HuH-7 (cell line): Measurements from ENCODE around the gene COL18A1.
A peak's percentile ranks its signal among the peaks of the same experiment; 100 is the strongest.

Experiments used
- DNase-seq: peaks from one replicate; pipeline ENCODE4 v3.0.0; 2011; ENCODE audit warnings: low spot score

The COL18A1 gene

DNA sequence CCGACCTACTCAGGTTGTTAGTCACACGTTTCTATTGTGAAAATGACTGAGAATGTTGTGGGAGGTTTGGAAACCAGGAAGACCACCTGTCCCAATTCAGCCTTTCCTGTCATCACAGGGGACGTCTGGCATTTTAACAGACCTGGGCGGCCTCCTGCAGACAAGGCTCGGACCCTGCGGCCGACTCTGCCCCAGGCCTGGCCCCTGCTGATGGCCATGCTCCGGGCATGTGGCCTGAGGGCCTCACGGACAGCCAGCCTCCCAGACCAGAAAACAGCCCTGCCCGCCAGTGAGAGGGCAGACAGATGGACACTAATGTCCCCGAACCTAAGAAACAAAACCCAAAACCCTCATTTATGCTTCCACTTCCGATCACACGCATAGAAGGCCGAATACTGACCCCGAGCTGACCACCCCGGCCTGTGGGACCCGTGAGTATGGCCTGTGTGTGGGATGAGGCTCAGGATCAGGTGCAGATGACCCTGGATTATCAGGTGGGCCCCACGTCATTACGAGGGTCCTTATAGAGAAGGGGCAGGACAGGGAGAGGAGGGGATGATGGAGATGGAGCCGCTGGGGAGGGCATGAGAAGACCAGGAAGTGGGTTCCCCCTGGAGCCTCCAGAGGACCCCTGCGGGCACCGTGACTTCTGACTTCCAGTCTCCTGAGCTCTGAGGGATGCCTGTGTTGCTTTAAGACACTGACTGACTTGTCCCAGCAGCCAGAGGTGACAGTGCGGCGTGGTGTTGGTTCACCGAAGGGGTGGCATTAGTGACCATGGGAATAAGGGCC lies 9.6 kb downstream of the COL18A1 start:
- DNase-seq: no peak

DNA sequence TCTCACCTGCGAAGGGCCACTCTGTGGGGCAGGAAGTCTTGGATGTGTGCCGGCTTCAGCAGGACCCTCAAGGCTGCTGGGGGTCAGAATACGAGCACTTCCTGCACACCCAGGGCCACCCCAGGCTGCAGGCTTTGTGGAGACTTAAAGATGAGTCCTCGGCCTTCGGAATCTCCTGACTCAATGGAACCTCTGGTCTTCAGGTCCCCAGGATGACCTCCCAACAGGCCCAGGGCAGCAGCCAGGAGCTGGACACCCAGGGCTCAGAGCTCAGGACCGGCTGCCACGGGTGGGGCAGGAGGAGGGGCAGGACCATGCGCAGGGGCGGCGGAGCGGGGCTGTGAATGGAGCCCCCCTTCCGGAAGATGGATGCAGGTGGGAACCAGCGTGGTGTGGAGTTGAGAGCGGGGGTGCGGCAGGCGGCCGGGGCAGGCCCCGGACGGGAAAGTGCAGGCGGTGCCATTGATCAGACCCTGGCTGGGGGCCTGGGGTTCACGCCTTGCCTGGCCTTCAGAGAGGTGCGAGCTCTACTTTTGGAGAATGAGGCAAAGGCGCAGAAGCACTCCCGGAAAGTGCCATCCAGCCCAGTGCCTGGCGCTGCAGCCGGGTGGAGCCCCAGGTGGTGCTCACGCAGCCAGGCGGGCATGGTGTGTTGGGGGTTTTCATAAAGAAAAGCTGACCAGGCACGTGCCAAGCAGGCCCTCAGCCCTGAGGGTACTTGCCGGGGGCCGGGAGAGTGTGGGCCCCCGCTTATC lies 10.4 kb downstream of the COL18A1 start:
- no peak for DNase-seq

DNA sequence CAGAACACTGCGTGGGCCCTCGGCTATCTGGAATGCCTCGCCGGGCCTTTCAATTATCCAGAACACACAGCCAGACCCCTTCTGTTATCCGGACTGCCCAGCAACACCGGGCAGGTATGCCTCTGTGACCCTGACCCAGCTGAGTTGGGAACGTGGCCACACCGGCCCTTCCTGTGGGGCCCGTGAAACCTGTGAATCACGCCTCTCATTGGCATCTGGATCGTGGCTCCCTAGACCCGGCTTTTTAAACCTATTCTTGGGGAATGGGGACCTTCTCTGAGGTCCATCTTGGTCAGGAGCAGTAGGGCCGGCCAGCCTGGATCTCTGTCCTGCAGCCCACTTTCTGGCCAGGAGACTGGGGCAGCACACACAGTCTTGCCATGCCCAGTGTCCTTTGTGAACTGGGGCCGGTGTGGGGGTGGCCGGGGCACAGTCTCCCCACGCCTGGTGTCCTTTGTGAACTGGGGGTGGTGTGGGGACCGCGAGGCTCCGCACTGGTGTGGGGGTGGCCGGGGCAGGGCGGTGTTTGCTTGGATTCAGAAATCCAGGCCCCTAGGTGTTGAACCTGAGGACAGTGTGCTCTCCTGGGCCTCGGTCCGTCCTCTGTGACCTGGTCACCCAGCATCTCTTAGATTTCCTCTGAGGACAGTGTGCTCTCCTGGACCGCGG lies 11.1 kb downstream of the COL18A1 start:
- DNase-seq: no peak

DNA sequence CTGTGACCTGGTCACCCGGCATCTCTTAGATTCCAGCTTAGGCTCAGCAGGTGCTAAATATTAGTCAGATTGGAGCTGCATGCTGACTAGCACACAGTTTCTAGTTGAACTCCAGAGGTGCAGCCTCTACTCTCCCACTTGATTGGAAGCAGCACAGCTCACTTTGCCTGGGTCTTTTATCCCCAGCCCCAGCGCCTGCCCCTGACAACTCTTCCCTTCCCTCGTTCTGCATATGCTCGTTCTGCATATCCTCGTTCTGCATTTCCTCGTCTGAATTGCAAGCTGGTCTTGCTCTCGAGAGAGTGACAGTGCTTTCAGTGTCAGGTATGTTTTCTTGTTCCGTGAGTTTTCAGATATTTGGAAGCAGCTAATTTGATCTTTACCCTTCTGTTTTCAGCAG lies 11.7 kb downstream of the COL18A1 start:
- no peak for DNase-seq

DNA sequence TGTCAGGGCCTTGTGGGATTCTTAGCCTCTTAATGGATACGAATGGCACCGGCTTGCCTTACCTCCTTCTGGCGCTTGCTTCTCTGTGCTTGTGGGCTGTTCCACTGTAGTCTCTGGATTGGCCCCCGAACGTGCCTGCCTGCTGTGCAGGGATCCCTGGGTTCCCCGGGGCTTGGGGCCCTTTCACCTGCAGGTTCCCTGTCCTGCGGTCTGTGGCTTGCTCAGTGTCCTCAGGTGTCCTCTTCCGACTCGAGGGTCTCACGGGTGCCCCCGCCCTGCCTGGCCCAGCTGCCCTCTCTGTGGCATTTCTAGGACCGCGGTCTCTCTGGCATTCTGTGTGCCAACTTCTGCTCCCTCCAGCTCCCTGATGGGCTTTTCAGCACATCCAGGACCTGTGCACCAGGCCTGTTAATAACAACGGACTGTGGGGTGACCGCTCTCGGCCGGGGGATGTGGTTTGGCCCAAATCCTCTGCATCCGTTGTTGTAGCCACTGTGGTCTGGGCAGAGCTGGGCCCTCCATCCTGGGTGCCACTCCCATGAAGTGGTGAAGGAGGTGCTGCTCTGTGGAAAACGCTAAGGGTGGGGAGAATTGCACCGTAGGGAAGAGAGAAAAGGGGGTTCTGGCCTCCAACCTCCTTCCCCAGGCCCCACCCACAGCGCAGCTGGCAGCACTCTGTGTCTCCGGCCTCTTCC lies 12.4 kb downstream of the COL18A1 start:
- DNase-seq: no peak

DNA sequence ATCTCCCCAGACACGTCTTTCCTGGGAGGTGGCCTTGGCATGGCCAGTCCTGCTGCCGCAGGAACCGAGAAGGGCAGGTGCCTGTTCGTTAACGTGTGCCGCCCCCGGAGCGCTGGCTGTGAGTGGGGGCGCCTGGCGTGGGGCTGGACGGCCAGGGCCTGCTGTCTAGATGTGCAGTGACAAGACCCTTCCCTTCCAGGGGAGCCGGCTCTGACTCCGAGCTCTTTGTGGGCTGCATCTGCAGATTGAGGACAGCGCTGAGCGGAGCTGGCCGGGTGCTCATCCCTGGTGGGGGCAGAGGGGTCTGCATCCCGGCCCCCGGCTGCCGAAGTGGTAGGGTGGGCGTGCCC lies 13.0 kb downstream of the COL18A1 start:
- no peak for DNase-seq

DNA sequence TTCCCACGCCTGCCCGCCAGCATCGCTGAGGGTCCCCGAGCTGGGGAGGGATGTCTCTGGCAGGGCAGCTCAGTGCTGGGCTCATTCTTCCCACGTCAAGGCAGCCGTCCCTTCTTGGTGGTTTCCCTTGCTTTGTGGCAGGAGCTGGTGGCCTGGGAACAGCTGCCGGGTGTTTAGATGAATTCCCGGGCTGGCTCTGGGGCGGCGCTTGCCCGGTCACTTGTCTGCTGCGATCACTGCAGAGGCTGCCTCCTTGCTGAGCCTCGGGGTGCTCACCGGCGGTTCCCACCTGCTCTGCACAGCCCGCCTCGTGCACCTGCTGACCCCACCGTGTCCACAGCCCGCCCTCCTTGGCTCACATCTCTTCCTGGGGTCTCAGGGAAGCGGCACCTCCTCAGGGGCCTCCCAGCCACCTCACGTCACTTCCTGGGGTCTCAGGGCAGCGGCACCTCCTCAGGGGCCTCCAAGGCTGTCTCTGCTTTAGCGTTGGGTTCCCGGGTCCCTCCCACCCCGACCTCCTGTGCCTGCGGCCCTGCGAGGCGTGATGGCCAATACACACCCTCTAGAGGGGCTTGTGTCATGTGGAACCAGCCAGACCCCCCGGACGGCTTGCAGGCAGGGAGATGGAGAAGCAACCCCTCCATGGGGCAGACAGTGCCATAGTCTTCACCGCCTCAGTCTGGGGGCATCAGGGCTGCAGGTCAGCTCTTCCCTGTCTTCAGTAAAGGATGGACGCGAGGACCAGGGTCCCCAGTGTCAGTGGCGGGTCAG lies 13.5 kb downstream of the COL18A1 start:
- DNase-seq: no peak

DNA sequence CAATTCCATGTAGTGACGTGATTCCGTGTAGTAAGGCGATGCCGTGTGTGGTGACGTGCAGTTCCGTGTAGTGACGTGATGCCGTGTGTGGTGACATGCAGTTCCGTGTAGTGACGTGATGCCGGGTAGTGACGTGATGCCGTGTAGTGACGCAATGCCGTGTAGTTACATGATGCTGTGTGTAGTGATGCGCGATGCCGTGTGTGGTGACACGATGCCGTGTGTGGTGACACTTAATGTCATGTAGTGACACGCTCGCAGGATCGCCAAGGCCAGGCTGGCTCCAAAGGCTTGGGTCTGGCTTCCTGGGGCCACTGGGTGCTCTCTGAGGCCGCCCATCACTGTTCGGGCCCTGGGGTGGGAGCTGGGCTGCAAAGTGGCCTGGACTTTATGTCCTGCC lies 14.2 kb downstream of the COL18A1 start:
- DNase-seq: no peak

DNA sequence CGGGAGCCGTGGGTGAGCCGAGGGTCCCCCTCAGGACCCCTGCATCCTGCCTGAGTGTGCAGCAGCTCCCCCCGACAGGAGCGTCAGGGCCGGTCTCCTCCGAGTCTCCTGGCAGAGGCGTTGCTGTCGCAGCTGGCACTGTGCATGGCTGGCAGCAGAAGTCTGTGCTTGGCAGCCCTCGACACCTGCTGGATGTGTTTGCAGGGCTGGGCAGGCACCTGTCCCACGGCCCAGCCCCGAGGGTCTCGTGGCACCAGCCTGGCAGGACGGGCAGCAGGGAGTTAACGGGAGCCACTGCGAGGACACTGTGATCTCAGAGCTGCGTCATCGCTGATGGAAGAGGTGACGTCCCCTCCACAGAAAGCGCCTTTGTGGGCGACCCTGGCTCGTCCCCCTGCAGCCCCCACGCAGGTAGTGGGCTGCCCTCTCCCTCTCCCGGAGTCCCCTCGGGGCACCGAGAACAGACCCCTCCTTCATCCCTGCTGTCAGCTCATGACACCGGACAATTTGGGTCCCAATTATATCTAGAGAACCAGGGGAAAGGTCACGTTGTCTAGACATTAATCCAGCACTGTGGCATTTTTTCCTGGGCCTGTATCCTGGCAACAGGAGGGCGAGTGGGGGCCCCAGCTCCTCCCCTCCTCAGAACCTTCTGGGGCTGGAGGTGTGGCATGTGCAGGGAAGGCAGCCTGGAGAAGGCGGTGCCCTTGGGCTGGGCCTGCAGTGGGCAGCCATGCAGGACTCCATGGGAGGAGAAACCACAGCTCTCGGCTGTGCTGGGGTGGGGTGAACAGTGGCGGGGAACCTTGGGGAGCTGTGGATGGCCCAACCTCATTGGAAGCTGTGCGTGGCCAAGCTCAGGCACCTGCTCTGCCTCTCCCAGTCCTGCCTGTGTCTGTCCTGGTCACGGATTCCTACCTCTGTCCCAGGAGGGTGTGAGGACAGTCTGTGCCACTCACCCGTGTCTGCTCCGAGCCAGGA lies 15.4 kb downstream of the COL18A1 start:
- DNase-seq: no peak

DNA sequence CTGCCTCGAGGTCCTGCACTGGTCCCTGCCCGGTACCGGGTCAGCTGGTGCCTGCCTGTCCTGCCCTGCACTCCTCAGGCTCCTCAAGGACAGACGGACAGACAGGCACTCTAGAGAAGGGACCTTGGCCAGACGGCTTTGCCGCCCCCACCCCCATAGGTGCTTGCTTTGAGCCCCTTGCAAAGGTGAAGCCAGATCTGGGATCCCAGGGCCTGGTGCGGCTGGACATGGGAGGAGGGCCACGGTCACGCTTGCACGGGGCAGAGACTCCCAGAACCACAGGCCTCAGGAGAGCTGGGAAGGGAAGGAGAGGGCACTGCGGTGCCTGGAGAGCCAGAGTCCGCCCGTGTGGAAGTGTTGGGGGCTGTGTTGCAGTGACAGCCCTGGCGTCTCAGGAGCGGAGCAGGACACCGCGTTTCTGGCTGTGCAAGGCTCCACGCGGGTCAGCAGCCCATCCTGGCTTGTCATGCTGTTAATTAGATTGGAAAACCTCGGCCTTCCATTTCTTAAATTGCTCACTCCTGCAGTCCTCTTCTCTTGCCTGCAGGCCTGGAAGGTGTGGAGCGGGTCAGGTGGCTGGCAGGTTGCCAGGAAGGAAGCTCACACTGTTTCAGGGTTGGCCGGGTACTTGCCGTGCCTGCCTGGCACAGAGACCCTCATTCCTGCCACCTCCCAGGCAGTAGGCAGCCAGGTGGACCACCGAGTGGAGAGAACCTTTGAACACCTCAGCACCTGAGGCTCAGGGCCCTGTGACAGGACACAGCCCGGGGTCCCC lies 16.3 kb downstream of the COL18A1 start:
- no peak for DNase-seq

DNA sequence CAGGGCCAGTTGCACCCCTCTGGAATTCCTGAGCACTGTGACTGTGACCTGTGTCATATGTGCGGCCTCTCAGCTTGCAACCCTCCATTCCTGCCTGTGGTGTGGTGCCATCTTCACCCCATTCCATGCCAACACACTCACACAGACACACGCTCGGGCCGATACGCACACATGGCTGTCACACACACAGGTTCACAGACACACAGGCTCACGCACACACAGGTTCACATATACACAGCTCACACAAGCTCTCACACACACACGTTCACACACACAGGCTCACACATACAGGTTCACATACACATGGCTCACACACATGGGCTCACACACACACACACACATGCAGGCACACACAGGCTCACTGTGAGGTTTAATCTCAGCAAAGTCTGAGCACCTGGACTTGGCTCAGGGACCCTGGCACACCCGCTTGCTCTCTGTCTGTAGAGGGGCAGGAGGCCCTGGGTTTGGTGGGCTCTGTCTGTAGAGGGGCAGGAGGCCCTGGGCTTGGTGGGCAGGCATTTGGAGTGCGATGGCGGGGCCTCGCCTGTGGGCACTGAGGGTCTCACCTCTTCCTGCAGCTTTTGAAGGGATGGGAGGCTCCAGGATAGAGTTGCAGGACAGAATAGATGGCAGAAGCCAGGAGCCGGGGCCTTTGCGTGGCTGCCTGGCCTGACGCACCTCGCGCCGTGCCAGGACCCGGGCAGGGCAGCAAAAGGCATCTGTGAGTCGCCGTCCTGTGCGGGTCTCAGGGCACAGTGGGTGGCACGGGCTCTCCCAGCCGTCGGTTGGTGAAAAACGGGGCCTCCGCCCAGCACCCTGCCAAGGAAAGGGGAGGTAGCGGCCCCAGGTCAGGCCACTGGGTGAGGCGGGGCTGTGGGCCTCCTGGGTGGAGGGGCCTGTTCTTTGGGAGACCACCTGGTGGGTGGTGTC lies 17.1 kb downstream of the COL18A1 start:
- DNase-seq: no peak

DNA sequence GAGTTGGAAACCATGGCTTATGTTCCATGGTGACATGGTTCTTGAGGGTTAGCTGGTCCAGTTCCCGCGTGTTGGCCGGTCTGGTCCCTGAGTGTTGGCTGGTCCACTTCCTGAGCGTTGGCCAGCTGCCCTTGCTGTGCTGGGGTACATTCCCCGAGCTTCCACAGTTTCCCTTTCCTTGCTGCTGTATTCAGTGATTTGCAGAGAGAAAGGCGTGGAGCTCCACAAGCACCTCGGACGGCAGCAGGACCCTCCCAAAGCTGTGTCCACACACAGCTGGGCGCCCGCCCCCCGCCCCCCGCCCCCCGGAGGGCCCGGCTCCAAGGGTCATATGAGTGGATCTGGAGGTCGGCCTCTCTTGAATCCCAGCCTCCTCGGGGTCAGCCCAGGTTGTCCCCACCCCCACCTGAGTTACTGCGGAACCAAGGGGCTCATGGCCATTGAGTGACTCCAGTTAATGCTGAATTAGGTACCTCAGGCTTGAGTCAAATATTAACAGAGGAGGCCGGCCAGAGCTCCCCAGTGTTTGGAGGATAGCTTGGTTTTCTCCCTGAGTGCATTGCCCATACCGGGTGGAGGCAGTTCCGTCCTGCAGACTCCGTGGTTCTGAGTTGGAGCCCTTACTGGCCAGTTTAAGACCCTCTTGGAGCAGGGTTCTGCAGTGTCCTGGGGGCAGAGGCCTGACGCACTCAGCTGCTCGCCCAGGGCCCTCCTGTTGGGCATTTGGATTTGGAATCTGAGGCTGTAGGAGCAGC lies 18.4 kb downstream of the COL18A1 start:
- DNase-seq: peak; percentile 96

DNA sequence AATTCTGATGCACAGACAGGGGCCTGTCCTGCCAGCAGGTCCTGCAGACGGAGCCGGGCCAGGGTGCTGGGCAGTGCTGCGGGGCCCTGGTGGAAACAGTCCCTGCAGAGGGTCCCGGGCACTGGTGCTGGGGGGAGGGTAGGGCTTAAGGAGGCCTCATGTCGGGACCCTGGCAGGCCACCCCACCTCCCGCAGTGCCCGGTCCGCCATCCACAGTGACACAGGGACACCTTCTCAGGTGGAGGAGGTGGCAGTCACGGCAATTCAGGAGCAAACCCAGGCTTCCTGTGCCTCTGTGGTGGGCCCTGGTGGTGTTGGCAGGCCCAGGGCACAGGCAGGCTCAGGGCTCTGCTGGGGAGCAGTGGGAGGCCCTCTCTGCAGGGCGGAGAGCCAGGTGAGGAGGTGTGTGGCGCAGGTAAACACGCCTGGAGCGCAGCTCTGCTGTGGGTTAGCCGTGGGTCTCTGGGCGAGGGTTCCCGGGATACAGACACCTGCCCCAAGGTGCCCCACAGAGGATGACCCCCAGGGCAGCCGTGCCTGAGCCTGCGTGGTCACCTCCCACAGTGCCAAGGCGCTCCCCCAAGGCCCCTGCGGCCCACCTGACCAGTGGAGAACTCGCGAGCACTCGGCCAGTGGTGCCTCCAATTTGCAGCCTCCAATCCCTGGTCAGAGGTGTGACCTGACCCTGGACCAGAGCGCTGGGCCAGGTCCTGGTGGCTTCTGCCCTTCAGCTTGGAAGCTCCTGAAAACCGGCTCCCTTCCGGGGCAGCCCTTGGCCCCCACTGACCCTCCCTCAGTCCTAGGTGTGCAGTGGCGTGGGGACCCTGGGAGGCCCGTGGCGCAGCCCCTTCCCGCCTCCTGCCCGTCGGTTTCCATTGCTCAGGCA lies 19.2 kb downstream of the COL18A1 start:
- DNase-seq: no peak

DNA sequence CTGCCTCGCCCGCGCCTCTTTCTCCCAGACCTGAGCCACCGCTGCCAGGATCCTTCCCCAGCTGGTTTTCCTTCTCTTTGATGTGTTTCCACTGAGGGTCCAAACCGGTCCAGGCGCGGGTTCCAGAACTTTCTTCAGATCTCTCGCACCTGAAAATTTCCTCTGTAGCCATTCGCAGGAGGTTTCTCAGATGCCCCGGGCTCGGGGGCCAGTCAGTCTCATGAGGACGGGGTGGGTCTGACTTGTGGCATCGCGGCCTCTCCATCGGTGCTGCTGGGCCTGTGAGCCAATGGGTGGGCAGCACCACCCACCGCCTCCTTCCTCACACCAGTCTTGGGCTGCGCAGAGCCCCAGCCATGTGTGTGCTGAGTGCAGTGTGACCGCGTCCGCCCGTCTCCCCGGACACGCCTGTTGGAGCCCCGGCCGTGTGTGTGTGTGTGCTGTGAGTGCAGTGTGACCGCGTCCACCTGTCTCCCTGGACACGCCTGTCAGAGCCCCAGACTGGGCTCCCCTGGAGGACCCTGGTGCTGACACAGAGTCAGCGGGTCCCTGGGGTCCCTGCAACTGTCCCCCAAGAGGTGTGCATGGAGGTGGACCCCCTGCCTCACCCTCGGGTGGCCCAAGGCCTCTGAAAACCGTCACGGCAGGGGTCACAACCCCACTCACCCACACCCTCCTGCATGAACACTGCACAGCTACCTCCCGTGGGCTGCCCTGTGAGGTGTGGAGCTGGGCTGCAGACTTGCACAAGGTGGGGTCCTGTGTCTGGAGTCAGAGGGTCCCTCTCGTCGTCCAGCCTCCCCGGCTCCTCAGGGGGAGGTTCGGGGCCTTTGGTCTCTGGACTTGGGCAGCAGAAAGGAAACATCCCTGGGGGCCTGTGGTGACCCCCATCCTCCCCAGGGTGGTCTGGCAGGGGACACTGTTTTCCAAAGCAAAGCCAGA lies 20.2 kb downstream of the COL18A1 start:
- no peak for DNase-seq
